SK-N-SH (cell line): ENCODE data around the gene GATD1. TPM values are rescaled to one million over a fixed set of nuclear protein-coding genes. Genes with fewer than 3 reads are reported as not detected.

Experiments used
- CTCF ChIA-PET: fragments of 300-600, 350-600 bp; formaldehyde crosslinking; extraction: SDS; loops from one replicate; lab custom pipeline; 2021; lab: Yijun Ruan, JAX
- POLR2A ChIA-PET: fragments of 350-600 bp; sonication (Branson Sonifier 250); formaldehyde crosslinking; extraction: SDS; loops from one replicate; lab custom pipeline; 2020; ENCODE audit warnings: antibody characterized with exemption, inconsistent platforms; lab: Yijun Ruan, JAX
- DNase-seq: peaks from one replicate; pipeline ENCODE4 v3.0.0; 2012
- H2AFZ ChIP-seq: fragments of 200-600 bp; sonication (generic); 2 replicates; pipeline ENCODE4 v1.8.1; 2016; ENCODE audit warnings: antibody characterized with exemption, mild to moderate bottlenecking, low read depth
- H3F3A ChIP-seq: fragments of 200-600 bp; sonication (generic); replicated peaks from 2 replicates; pipeline ENCODE3; 2016; ENCODE audit warnings: antibody characterized with exemption, mild to moderate bottlenecking; ENCODE audit not compliant: insufficient read depth
- H3K27ac ChIP-seq, 2 experiments: fragments of 200-500 bp in 1 of 2; fragments of 200-600 bp in 1 of 2; sonication (Bioruptor generic) in 1 of 2; sonication (generic), shearing (Covaris generic) in 1 of 2; 2 replicates each; pipeline versions ENCODE4 v1.5.1 to v1.6.1; 2014 to 2016; ENCODE audit warnings: low read depth in 2 of 2, inconsistent platforms in 1 of 2, low read length in 1 of 2, mild to moderate bottlenecking in 1 of 2, mixed read lengths in 1 of 2
- H3K27me3 ChIP-seq: fragments of 200-600 bp; sonication (generic), shearing (Covaris generic); 2 replicates; pipeline ENCODE4 v1.6.1; 2016; ENCODE audit warnings: mixed run types; ENCODE audit not compliant: insufficient read depth
- H3K36me3 ChIP-seq, 2 experiments: fragments of 200-500 bp in 1 of 2; fragments of 200-600 bp in 1 of 2; sonication (Bioruptor generic) in 1 of 2; sonication (generic) in 1 of 2; replicated peaks in 1 of 2; 2 replicates each; pipeline versions ENCODE3 to v1.5.1; 2014 to 2016; ENCODE audit warnings: low read length in 1 of 2, mild to moderate bottlenecking in 1 of 2; ENCODE audit not compliant: insufficient read depth in 2 of 2, control insufficient read depth in 1 of 2
- H3K4me1 ChIP-seq, 2 experiments: fragments of 200-500 bp in 1 of 2; fragments of 200-600 bp in 1 of 2; sonication (Bioruptor generic) in 1 of 2; sonication (generic), shearing (Covaris generic) in 1 of 2; 2 replicates each; pipeline versions ENCODE4 v1.5.1 to v1.6.1; 2014 to 2016; ENCODE audit warnings: low read depth in 1 of 2, low read length in 1 of 2, mixed run types in 1 of 2; ENCODE audit not compliant: insufficient read depth in 2 of 2, control insufficient read depth in 1 of 2
- H3K4me2 ChIP-seq: fragments of 200-600 bp; sonication (generic), shearing (Covaris generic); 2 replicates; pipeline ENCODE4 v1.6.1; 2017; ENCODE audit warnings: mixed run types
- H3K4me3 ChIP-seq, 2 experiments: fragments of 200-500 bp in 1 of 2; fragments of 200-600 bp in 1 of 2; sonication (Bioruptor generic) in 1 of 2; sonication (generic), shearing (Covaris generic) in 1 of 2; 2 replicates each; pipeline versions ENCODE4 v1.5.1 to v1.8.1; 2014 to 2016; ENCODE audit warnings: low read depth in 2 of 2, inconsistent platforms in 1 of 2, low read length in 1 of 2, mild to moderate bottlenecking in 1 of 2, mixed read lengths in 1 of 2, moderate library complexity in 1 of 2
- H3K79me2 ChIP-seq: fragments of 200-600 bp; sonication (generic); 2 replicates; pipeline ENCODE4 v1.8.1; 2017; ENCODE audit warnings: mild to moderate bottlenecking; ENCODE audit not compliant: insufficient read depth
- H3K9ac ChIP-seq: fragments of 200-600 bp; sonication (generic); 2 replicates; pipeline ENCODE4 v1.6.1; 2017; ENCODE audit warnings: mixed run types
- H3K9me2 ChIP-seq: fragments of 200-600 bp; sonication (generic); 2 replicates; pipeline ENCODE4 v1.6.1; 2017; ENCODE audit warnings: mixed run types
- H3K9me3 ChIP-seq: fragments of 200-600 bp; sonication (generic); 2 replicates; pipeline ENCODE4 v1.6.1; 2017; ENCODE audit warnings: mixed run types, mild to moderate bottlenecking, moderate library complexity
- H4K20me1 ChIP-seq: fragments of 200-600 bp; sonication (generic); 2 replicates; pipeline ENCODE4 v1.6.1; 2017; ENCODE audit warnings: mild to moderate bottlenecking, mixed run types; ENCODE audit not compliant: insufficient read depth
- CHD2 ChIP-seq: fragments of 150-350 bp; IDR thresholded peaks from 2 replicates; pipeline ENCODE4 v1.6.1; 2018; ENCODE audit warnings: low read length; ENCODE audit not compliant: partially characterized antibody
- JUND ChIP-seq: IDR thresholded peaks from 2 replicates; pipeline ENCODE4 v1.4.0; 2012
- MEF2A ChIP-seq: IDR thresholded peaks from 2 replicates; pipeline ENCODE4 v1.4.0; 2012; ENCODE audit warnings: low read depth, borderline replicate concordance
- MXI1 ChIP-seq: IDR thresholded peaks from 2 replicates; pipeline ENCODE4 v1.6.1; 2012; ENCODE audit warnings: mild to moderate bottlenecking, low read depth, low read length, improper control_type of control experiment
- POLR2AphosphoS5 ChIP-seq: IDR thresholded peaks from 2 replicates; pipeline ENCODE4 v1.6.1; 2012; ENCODE audit warnings: low read depth, low read length
- TEAD4 ChIP-seq: IDR thresholded peaks from 2 replicates; pipeline ENCODE4 v1.4.0; 2012; ENCODE audit warnings: mild to moderate bottlenecking, borderline replicate concordance; ENCODE audit not compliant: insufficient read depth
- WGBS: methylation state at CpG from one replicate; pipeline ENCODE4 v1.1.6; 2017; ENCODE audit warnings: low lambda C conversion rate; 5-methylcytosine and 5-hydroxymethylcytosine counted together
- polyA plus RNA-seq, 3 experiments: library from polyadenylated mRNA; depleted of rRNA; stranded (reverse); fragments of >200 nt; gene quantifications; 2 replicates each; pipeline ENCODE4 v1.2.3, GENCODE V29; 2012
- TF ChIP-seq, protein P1 (sequence below): fragments of 150-350 bp; IDR thresholded peaks from 2 replicates; pipeline ENCODE4 v1.6.1; 2017; ENCODE audit warnings: antibody characterized with exemption, low read length, low read depth, borderline replicate concordance
- TF ChIP-seq, protein P2 (sequence below): fragments of 150-350 bp; IDR thresholded peaks from 2 replicates; pipeline ENCODE4 v1.6.1; 2016; ENCODE audit warnings: mild to moderate bottlenecking, low read depth, low read length
- TF ChIP-seq, protein P3 (sequence below): IDR thresholded peaks from 2 replicates; pipeline ENCODE4 v1.4.0; 2012; ENCODE audit warnings: low read depth, borderline replicate concordance
- TF ChIP-seq, protein P4 (sequence below): fragments of 200-600 bp; sonication (generic); IDR thresholded peaks from 2 replicates; pipeline ENCODE4 v1.6.1; 2017; ENCODE audit warnings: antibody characterized with exemption, mild to moderate bottlenecking, moderate library complexity

GATD1 gene
- polyA plus RNA-seq, 1 of the 3 experiments (the other 2 are of a cell fraction), result 86.2 TPM

DNA sequence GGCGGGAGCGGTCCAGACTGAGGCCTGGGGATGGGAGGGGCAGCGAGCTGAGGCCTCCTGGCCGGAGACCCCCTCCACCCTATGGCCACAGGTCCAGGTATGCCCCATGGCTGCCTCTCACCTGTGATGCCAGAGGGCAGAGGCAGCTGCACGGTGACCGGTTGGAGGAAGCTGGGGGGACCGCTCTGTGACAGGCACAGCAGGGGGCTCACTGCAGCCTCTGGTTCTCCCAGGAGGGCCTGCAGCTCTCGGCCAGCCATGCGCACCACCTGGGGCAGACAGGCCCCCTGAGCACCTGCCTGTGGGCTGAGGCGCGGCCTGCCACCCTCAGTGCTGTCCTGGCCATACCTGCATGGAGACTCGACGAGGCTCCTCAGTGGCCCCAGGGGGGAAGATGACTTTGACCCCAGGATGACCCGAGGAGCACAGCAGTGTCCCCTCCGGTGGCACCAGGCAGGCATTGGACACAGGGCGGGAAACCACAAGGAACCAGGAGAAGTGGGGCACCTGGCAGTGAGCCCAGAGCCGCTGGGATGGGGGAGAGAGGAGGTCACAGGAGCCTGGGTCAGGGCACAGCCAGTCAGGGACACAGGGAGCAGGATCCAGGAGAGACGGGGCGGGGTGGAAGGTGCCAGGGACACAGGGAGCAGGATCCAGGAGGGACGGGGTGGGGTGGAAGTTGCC is 24.0 kb upstream of the GATD1 start:
- H3K4me2 ChIP-seq, result no peak overlapping the region
- H3K9me3 ChIP-seq, result no peaks in the 10 kb centered on the region
- no peaks in the 10 kb centered on the region for H3K9me2 ChIP-seq
- POLR2A ChIA-PET, result no interaction called here
- no peak overlapping the region for H3K4me3 ChIP-seq
- peaks cover 0 to 38% of the 10 kb centered on the region in 2 experiments for H3K36me3 ChIP-seq
- no peak for TF ChIP-seq TEAD4
- no peak for TF ChIP-seq JUND
- no peak overlapping the region for H3K9ac ChIP-seq
- WGBS, result 95% methylated on average over 11 of the region's 20 CpGs
- H4K20me1 ChIP-seq, result no peaks in the 10 kb centered on the region
- peaks cover 32% of the 10 kb centered on the region for H3K79me2 ChIP-seq
- CTCF ChIA-PET, result interaction anchor here (1.1 kb wide), 1 partner anchor 18 kb away, joined by 6 read pairs; no protein-coding TSS in a partner anchor
- no peak overlapping the region for H3K27ac ChIP-seq
- H3K27me3 ChIP-seq, result no peaks in the 10 kb centered on the region
- H2AFZ ChIP-seq, result no peak overlapping the region
- peaks cover 22% of the 10 kb centered on the region for H3F3A ChIP-seq
- H3K4me1 ChIP-seq, result peaks cover 14 to 27% of the 10 kb centered on the region in 2 experiments; a peak in 2 of 4 replicates
- no peak for DNase-seq

DNA sequence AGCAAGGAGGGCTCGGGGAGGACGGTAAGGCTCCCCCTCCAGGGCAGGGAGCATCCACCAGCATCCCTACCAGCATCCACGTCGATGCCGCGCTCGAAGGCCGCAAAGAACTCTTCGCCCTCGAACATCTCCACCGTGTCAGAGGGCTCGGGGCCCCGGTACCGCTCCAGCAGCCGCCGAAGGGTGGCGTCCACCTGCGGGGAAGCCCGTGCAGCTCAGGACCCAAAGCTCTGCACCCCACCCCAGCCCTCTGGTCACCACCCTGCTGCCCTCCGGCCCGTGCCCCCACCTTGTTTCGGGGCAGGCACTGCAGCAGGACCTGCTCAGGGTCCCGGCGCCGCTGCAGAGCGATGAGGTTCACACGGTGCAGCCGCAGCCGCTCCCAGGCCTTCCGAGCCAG is 23.2 kb upstream of the GATD1 start:
- ChIA-PET POLR2A (no interaction called here), CTCF (interaction anchor here (1.1 kb wide), 1 partner anchor 17 kb away, joined by 6 read pairs; no protein-coding TSS in a partner anchor)
- Histone ChIP-seq H2AFZ (no peak overlapping the region), H3K27me3 (no peaks in the 10 kb centered on the region), H3K4me3 (no peak overlapping the region), H4K20me1 (no peaks in the 10 kb centered on the region), H3K9me2 (no peaks in the 10 kb centered on the region), H3K4me2 (no peak overlapping the region), H3K36me3 (peaks cover 0 to 38% of the 10 kb centered on the region in 2 experiments), H3K9me3 (no peaks in the 10 kb centered on the region), H3K9ac (no peak overlapping the region), H3K79me2 (peaks cover 33% of the 10 kb centered on the region), H3K27ac (no peak overlapping the region), H3F3A (peaks cover 14% of the 10 kb centered on the region), H3K4me1 (peaks cover 14 to 34% of the 10 kb centered on the region in 2 experiments; a peak in 2 of 4 replicates)
- DNase-seq, result no peak
- WGBS, result 95% methylated on average over 4 of the region's 30 CpGs
- TF ChIP-seq, protein P1, sequence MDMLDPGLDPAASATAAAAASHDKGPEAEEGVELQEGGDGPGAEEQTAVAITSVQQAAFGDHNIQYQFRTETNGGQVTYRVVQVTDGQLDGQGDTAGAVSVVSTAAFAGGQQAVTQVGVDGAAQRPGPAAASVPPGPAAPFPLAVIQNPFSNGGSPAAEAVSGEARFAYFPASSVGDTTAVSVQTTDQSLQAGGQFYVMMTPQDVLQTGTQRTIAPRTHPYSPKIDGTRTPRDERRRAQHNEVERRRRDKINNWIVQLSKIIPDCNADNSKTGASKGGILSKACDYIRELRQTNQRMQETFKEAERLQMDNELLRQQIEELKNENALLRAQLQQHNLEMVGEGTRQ, result no peak
- TF ChIP-seq MXI1 (no peak), MEF2A (no peak), CHD2 (no peak), POLR2AphosphoS5 (no peak)
- TF ChIP-seq, protein P2, sequence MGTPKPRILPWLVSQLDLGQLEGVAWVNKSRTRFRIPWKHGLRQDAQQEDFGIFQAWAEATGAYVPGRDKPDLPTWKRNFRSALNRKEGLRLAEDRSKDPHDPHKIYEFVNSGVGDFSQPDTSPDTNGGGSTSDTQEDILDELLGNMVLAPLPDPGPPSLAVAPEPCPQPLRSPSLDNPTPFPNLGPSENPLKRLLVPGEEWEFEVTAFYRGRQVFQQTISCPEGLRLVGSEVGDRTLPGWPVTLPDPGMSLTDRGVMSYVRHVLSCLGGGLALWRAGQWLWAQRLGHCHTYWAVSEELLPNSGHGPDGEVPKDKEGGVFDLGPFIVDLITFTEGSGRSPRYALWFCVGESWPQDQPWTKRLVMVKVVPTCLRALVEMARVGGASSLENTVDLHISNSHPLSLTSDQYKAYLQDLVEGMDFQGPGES, result no peak
- TF ChIP-seq, protein P3, sequence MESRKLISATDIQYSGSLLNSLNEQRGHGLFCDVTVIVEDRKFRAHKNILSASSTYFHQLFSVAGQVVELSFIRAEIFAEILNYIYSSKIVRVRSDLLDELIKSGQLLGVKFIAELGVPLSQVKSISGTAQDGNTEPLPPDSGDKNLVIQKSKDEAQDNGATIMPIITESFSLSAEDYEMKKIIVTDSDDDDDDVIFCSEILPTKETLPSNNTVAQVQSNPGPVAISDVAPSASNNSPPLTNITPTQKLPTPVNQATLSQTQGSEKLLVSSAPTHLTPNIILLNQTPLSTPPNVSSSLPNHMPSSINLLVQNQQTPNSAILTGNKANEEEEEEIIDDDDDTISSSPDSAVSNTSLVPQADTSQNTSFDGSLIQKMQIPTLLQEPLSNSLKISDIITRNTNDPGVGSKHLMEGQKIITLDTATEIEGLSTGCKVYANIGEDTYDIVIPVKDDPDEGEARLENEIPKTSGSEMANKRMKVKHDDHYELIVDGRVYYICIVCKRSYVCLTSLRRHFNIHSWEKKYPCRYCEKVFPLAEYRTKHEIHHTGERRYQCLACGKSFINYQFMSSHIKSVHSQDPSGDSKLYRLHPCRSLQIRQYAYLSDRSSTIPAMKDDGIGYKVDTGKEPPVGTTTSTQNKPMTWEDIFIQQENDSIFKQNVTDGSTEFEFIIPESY, result no peak
- TF ChIP-seq, protein P4, sequence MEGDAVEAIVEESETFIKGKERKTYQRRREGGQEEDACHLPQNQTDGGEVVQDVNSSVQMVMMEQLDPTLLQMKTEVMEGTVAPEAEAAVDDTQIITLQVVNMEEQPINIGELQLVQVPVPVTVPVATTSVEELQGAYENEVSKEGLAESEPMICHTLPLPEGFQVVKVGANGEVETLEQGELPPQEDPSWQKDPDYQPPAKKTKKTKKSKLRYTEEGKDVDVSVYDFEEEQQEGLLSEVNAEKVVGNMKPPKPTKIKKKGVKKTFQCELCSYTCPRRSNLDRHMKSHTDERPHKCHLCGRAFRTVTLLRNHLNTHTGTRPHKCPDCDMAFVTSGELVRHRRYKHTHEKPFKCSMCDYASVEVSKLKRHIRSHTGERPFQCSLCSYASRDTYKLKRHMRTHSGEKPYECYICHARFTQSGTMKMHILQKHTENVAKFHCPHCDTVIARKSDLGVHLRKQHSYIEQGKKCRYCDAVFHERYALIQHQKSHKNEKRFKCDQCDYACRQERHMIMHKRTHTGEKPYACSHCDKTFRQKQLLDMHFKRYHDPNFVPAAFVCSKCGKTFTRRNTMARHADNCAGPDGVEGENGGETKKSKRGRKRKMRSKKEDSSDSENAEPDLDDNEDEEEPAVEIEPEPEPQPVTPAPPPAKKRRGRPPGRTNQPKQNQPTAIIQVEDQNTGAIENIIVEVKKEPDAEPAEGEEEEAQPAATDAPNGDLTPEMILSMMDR, result no peak
